ENCODE measurements around the gene SH3YL1. TPM values are rescaled to one million over a fixed set of nuclear protein-coding genes. Genes with fewer than 3 reads are reported as not detected.

The SH3YL1 gene
- total and polyA plus RNA-seq, 5 donors from 2014 or later: 27.8 to 52.5 (median 40.6) TPM

GRCh38 chr2:254241-254640 lies 9.6 kb downstream of the SH3YL1 start:
- Histone ChIP-seq H3K9me3 (ENCODE audit: control insufficient read depth in 2 of 2, low read length in 2 of 2) (peaks cover 3 to 5% of the 10 kb centered on the region in 2 experiments), H3K4me3 (ENCODE audit: low read depth, low read length) (no peak overlapping the region), H3K36me3 (ENCODE audit: control insufficient read depth, insufficient read depth, low read length) (peaks cover 14% of the 10 kb centered on the region), H3K27ac (ENCODE audit: insufficient read depth, low read length, poor library complexity, severe bottlenecking) (no peak overlapping the region), H3K4me1 (ENCODE audit: control insufficient read depth, insufficient read depth, low read length, poor library complexity, severe bottlenecking) (no peaks in the 10 kb centered on the region), H3K27me3 (ENCODE audit: control insufficient read depth, insufficient read depth, low read length) (no peaks in the 10 kb centered on the region)
- Mint-ChIP-seq H3K27me3 (no peaks in the 10 kb centered on the region), H3K4me3 (no peak overlapping the region), H3K27ac (no peak overlapping the region), H3K4me1 (peaks cover 0 to 9% (median 0%) of the 10 kb centered on the region in 4 donors), H3K9me3 (peaks cover 0 to 9% (median 2%) of the 10 kb centered on the region in 7 donors), H3K36me3 (peaks cover 12% of the 10 kb centered on the region)
- ATAC-seq (ENCODE audit: low read depth in 2 of 2) (no peak), DNase-seq (no peak)

- Mint-ChIP-seq H3K36me3 (peaks cover 15% of the 10 kb centered on the region), H3K4me1 (peaks cover 0 to 9% (median 0%) of the 10 kb centered on the region in 4 donors), H3K27me3 (no peaks in the 10 kb centered on the region), H3K9me3 (peaks cover 0 to 6% (median 0%) of the 10 kb centered on the region in 7 donors), H3K27ac (no peak overlapping the region), H3K4me3 (no peak overlapping the region)
- Histone ChIP-seq H3K27me3 (ENCODE audit: control insufficient read depth, insufficient read depth, low read length) (no peaks in the 10 kb centered on the region), H3K27ac (ENCODE audit: insufficient read depth, low read length, poor library complexity, severe bottlenecking) (no peak overlapping the region), H3K9me3 (ENCODE audit: control insufficient read depth in 2 of 2, low read length in 2 of 2) (peaks cover 3 to 5% of the 10 kb centered on the region in 2 experiments), H3K4me3 (ENCODE audit: low read depth, low read length) (no peak overlapping the region), H3K4me1 (ENCODE audit: control insufficient read depth, insufficient read depth, low read length, poor library complexity, severe bottlenecking) (no peaks in the 10 kb centered on the region), H3K36me3 (ENCODE audit: control insufficient read depth, insufficient read depth, low read length) (peaks cover 19% of the 10 kb centered on the region)
- DNase-seq (no peak), ATAC-seq (ENCODE audit: low read depth in 2 of 2) (no peak)
These were observed 10.6 kb downstream of the SH3YL1 start for GRCh38 chr2:253202-253638.

- H3K4me3 ChIP-seq (ENCODE audit: low read depth, low read length): no peak overlapping the region
- no peak overlapping the region for H3K27ac ChIP-seq (ENCODE audit: insufficient read depth, low read length, poor library complexity, severe bottlenecking)
- H3K27me3 ChIP-seq (ENCODE audit: control insufficient read depth, insufficient read depth, low read length): no peaks in the 10 kb centered on the region
- H3K9me3 ChIP-seq (ENCODE audit: control insufficient read depth in 2 of 2, low read length in 2 of 2): no peaks in the 10 kb centered on the region
- Mint-ChIP-seq H3K36me3 (peaks cover 16% of the 10 kb centered on the region), H3K27ac (no peak overlapping the region), H3K27me3 (no peaks in the 10 kb centered on the region), H3K4me3 (peak overlapping the region in 1 of 4 donors; percentile 49), H3K9me3 (no peaks in the 10 kb centered on the region), H3K4me1 (peaks cover 0 to 4% (median 0%) of the 10 kb centered on the region in 4 donors)
- no peak for ATAC-seq (ENCODE audit: low read depth in 2 of 2)
- no peak for DNase-seq
- no peaks in the 10 kb centered on the region for H3K4me1 ChIP-seq (ENCODE audit: control insufficient read depth, insufficient read depth, low read length, poor library complexity, severe bottlenecking)
- peaks cover 22% of the 10 kb centered on the region for H3K36me3 ChIP-seq (ENCODE audit: control insufficient read depth, insufficient read depth, low read length)
These were observed 11.7 kb downstream of the SH3YL1 start for GRCh38 chr2:252001-252602.

- H3K27ac ChIP-seq (ENCODE audit: insufficient read depth, low read length, poor library complexity, severe bottlenecking): no peak overlapping the region
- H3K4me1 ChIP-seq (ENCODE audit: control insufficient read depth, insufficient read depth, low read length, poor library complexity, severe bottlenecking): no peaks in the 10 kb centered on the region
- Mint-ChIP-seq H3K4me1 (peaks cover 4 to 11% (median 7%) of the 10 kb centered on the region in 4 donors), H3K27me3 (no peaks in the 10 kb centered on the region), H3K27ac (peak overlapping the region in 1 of 3 donors; percentile 40), H3K4me3 (no peak overlapping the region), H3K9me3 (no peaks in the 10 kb centered on the region), H3K36me3 (peaks cover 27% of the 10 kb centered on the region)
- no peak overlapping the region for H3K4me3 ChIP-seq (ENCODE audit: low read depth, low read length)
- no peak for DNase-seq
- no peaks in the 10 kb centered on the region for H3K9me3 ChIP-seq (ENCODE audit: control insufficient read depth in 2 of 2, low read length in 2 of 2)
- H3K36me3 ChIP-seq (ENCODE audit: control insufficient read depth, insufficient read depth, low read length): peaks cover 29% of the 10 kb centered on the region
- no peaks in the 10 kb centered on the region for H3K27me3 ChIP-seq (ENCODE audit: control insufficient read depth, insufficient read depth, low read length)
- ATAC-seq (ENCODE audit: low read depth in 2 of 2): no peak
These were observed 14.2 kb downstream of the SH3YL1 start for GRCh38 chr2:249538-250042.

- H3K4me3 Mint-ChIP-seq: no peak overlapping the region
- peaks cover 4 to 11% (median 7%) of the 10 kb centered on the region in 4 donors for H3K4me1 Mint-ChIP-seq
- H3K27me3 Mint-ChIP-seq: no peaks in the 10 kb centered on the region
- peaks cover 33% of the 10 kb centered on the region for H3K36me3 ChIP-seq (ENCODE audit: control insufficient read depth, insufficient read depth, low read length)
- DNase-seq (no peak), ATAC-seq (ENCODE audit: low read depth in 2 of 2) (no peak)
- H3K9me3 Mint-ChIP-seq: no peaks in the 10 kb centered on the region
- no peak overlapping the region for H3K27ac ChIP-seq (ENCODE audit: insufficient read depth, low read length, poor library complexity, severe bottlenecking)
- H3K4me3 ChIP-seq (ENCODE audit: low read depth, low read length): no peak overlapping the region
- H3K4me1 ChIP-seq (ENCODE audit: control insufficient read depth, insufficient read depth, low read length, poor library complexity, severe bottlenecking): no peaks in the 10 kb centered on the region
- H3K27ac Mint-ChIP-seq: no peak overlapping the region
- H3K9me3 ChIP-seq (ENCODE audit: control insufficient read depth in 2 of 2, low read length in 2 of 2): no peaks in the 10 kb centered on the region
- H3K27me3 ChIP-seq (ENCODE audit: control insufficient read depth, insufficient read depth, low read length): no peaks in the 10 kb centered on the region
- H3K36me3 Mint-ChIP-seq: peaks cover 34% of the 10 kb centered on the region
These were observed 15.1 kb downstream of the SH3YL1 start for GRCh38 chr2:248724-249123.

GRCh38 chr2:246489-247144 lies 17.2 kb downstream of the SH3YL1 start:
- H3K36me3 Mint-ChIP-seq: peaks cover 43% of the 10 kb centered on the region
- H3K27ac ChIP-seq (ENCODE audit: insufficient read depth, low read length, poor library complexity, severe bottlenecking): no peak overlapping the region
- H3K4me3 Mint-ChIP-seq: no peak overlapping the region
- H3K9me3 ChIP-seq (ENCODE audit: control insufficient read depth in 2 of 2, low read length in 2 of 2): no peaks in the 10 kb centered on the region
- no peaks in the 10 kb centered on the region for H3K27me3 ChIP-seq (ENCODE audit: control insufficient read depth, insufficient read depth, low read length)
- H3K9me3 Mint-ChIP-seq: peaks cover 0 to 6% (median 0%) of the 10 kb centered on the region in 7 donors
- ATAC-seq (ENCODE audit: low read depth in 2 of 2): no peak
- peak overlapping the region; percentile 7 to 58 (median 15) for H3K27ac Mint-ChIP-seq
- peak; percentile 11 to 67 (median 51) for DNase-seq
- no peak overlapping the region for H3K4me3 ChIP-seq (ENCODE audit: low read depth, low read length)
- H3K4me1 Mint-ChIP-seq: peaks cover 4 to 13% (median 7%) of the 10 kb centered on the region in 4 donors
- no peaks in the 10 kb centered on the region for H3K27me3 Mint-ChIP-seq
- H3K4me1 ChIP-seq (ENCODE audit: control insufficient read depth, insufficient read depth, low read length, poor library complexity, severe bottlenecking): no peaks in the 10 kb centered on the region
- peaks cover 48% of the 10 kb centered on the region for H3K36me3 ChIP-seq (ENCODE audit: control insufficient read depth, insufficient read depth, low read length)

- H3K4me3 ChIP-seq (ENCODE audit: low read depth, low read length): no peak overlapping the region
- H3K4me1 ChIP-seq (ENCODE audit: control insufficient read depth, insufficient read depth, low read length, poor library complexity, severe bottlenecking): no peaks in the 10 kb centered on the region
- peaks cover 0 to 10% (median 0%) of the 10 kb centered on the region in 7 donors for H3K9me3 Mint-ChIP-seq
- H3K36me3 ChIP-seq (ENCODE audit: control insufficient read depth, insufficient read depth, low read length): peaks cover 44% of the 10 kb centered on the region
- DNase-seq: no peak
- H3K4me1 Mint-ChIP-seq: peaks cover 4 to 18% (median 7%) of the 10 kb centered on the region in 4 donors
- no peaks in the 10 kb centered on the region for H3K9me3 ChIP-seq (ENCODE audit: control insufficient read depth in 2 of 2, low read length in 2 of 2)
- no peak overlapping the region for H3K4me3 Mint-ChIP-seq
- H3K27ac ChIP-seq (ENCODE audit: insufficient read depth, low read length, poor library complexity, severe bottlenecking): no peak overlapping the region
- H3K27ac Mint-ChIP-seq: no peak overlapping the region
- no peaks in the 10 kb centered on the region for H3K27me3 ChIP-seq (ENCODE audit: control insufficient read depth, insufficient read depth, low read length)
- H3K27me3 Mint-ChIP-seq: no peaks in the 10 kb centered on the region
- H3K36me3 Mint-ChIP-seq: peaks cover 51% of the 10 kb centered on the region
- no peak for ATAC-seq (ENCODE audit: low read depth in 2 of 2)
These were observed 19.3 kb downstream of the SH3YL1 start for GRCh38 chr2:244547-244946.

Measured in CD4-positive, CD25-positive, alpha-beta regulatory T cell (primary cell).